Right lobe of liver (tissue), 4 donors: ENCODE data around the gene ZMAT3.

Source experiments
- CTCF ChIP-seq, 4 donors: fragments of 200-600 bp in 3 of 4; fragments of 450-650 bp in 1 of 4; IDR thresholded peaks; one replicate each; pipeline versions ENCODE4 v1.5.1 to v1.8.0; 2016 to 2022; ENCODE audit warnings: antibody characterized with exemption in 4 of 4, mild to moderate bottlenecking in 2 of 4
- POLR2A ChIP-seq: fragments of 450-650 bp; IDR thresholded peaks from one replicate; pipeline ENCODE4 v1.6.1; 2017; ENCODE audit warnings: antibody characterized with exemption, mild to moderate bottlenecking
- donor health status: DM: no; HTN: no; CAD: no.
- donor health status: DM: no; HTN: no; CAD: no.
- donor health status: DM: no; HTN: yes; CAD: no.

GRCh38 chr3:179072100-179072438, 460 bp upstream of the ZMAT3 start:
- no peak for TF ChIP-seq CTCF (IDR thresholded peaks at IDR 0.05)
- TF ChIP-seq POLR2A, result no peak
